ENCODE data around the gene AADACL2.

DNA sequence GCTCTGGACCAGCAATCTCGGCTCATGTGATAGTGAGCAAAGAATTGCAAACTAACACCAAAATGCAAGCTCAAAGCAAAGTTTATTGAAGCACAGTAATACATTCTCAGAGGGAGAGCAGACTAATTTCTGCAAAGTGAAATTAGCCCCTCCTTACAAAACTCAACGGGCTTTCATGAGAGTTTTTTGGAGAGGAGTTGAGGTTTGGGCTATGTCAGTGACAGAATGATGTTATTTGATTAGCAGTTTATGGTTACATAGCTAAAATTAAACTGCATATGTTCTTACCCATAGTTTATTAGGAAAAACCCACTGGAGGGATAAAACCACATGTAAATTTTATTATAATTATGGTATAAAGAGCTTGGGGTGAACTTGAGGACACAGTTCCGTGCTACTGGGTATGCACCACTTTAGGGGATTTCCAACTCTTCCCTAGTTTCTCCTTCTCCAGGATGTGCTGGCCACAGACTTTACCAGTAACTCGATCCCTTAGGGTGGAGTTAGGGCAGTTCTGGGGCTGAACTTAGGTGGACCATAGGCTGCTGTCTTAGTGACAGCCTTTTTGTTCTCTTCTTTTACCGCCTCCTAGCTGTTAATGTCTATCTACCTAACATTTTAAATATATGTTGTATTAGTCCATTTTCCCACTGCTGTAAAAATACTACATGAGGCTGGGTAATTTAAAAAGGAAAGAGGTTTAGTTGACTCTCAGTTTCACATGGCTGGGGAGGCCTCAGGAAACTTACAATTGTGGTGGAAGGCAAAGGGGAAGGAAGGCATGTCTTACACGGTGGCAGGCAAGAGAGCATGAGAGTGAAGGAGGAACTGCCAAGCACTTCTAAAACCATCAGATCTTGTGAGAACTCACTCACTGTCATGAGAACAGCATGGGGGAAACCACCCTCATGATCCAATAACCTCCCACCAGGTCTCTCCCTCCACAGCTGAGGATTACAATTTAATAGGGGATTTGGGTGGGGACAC is 8.9 kb upstream of the AADACL2 start:
- TF ChIP-seq EZH2 (IDR thresholded peaks at IDR 0.05; ENCODE audit: borderline replicate concordance, insufficient read depth, low read depth, low read length, poor library complexity, severe bottlenecking): no peak
- TF ChIP-seq, protein P1, sequence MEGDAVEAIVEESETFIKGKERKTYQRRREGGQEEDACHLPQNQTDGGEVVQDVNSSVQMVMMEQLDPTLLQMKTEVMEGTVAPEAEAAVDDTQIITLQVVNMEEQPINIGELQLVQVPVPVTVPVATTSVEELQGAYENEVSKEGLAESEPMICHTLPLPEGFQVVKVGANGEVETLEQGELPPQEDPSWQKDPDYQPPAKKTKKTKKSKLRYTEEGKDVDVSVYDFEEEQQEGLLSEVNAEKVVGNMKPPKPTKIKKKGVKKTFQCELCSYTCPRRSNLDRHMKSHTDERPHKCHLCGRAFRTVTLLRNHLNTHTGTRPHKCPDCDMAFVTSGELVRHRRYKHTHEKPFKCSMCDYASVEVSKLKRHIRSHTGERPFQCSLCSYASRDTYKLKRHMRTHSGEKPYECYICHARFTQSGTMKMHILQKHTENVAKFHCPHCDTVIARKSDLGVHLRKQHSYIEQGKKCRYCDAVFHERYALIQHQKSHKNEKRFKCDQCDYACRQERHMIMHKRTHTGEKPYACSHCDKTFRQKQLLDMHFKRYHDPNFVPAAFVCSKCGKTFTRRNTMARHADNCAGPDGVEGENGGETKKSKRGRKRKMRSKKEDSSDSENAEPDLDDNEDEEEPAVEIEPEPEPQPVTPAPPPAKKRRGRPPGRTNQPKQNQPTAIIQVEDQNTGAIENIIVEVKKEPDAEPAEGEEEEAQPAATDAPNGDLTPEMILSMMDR (IDR thresholded peaks at IDR 0.05): no peak

All from B cell (primary cell).